ENCODE data around the gene MBNL2. TPM values are rescaled to one million over a fixed set of nuclear protein-coding genes. Genes with fewer than 3 reads are reported as not detected.

Gene MBNL2
- total RNA-seq, 2 donors from 2014 or later: 59.6 to 67.7 TPM

DNA sequence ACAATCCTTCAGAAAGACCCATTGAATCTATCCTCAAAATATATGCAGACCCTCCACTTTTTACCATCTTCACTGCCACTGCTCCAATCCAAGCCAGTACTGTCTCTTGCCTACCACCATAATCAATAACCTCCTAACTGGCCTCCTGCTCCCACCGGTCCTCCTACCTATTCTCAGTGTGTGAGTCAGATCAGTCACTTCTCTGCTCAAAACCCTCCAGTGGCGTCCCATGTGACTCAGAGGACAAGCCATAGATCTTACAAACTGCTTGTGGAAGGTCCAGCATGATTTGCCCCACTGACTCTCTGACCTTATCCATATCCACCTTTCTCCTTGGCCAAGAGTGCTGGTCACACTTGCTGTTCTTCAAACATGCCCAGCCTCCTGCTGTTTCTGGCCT is 23.4 kb upstream of the MBNL2 start:
- TF ChIP-seq, protein P1, sequence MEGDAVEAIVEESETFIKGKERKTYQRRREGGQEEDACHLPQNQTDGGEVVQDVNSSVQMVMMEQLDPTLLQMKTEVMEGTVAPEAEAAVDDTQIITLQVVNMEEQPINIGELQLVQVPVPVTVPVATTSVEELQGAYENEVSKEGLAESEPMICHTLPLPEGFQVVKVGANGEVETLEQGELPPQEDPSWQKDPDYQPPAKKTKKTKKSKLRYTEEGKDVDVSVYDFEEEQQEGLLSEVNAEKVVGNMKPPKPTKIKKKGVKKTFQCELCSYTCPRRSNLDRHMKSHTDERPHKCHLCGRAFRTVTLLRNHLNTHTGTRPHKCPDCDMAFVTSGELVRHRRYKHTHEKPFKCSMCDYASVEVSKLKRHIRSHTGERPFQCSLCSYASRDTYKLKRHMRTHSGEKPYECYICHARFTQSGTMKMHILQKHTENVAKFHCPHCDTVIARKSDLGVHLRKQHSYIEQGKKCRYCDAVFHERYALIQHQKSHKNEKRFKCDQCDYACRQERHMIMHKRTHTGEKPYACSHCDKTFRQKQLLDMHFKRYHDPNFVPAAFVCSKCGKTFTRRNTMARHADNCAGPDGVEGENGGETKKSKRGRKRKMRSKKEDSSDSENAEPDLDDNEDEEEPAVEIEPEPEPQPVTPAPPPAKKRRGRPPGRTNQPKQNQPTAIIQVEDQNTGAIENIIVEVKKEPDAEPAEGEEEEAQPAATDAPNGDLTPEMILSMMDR (IDR thresholded peaks at IDR 0.05): no peak
- ATAC-seq (ENCODE audit: insufficient number of reproducible peaks, low FRiP score, low read depth) (no peak), DNase-seq (ENCODE audit: low spot score) (no peak)
- H3K27me3 ChIP-seq (replicated peaks; ENCODE audit: insufficient read depth): no peaks in the 10 kb centered on the region
- no peak overlapping the region for H3K27ac ChIP-seq
- H3K4me1 ChIP-seq (ENCODE audit: control insufficient read depth in 1 of 2, low read depth in 2 of 2): no peaks in the 10 kb centered on the region
- no peaks in the 10 kb centered on the region for H3K36me3 ChIP-seq
- H3K9me3 ChIP-seq: no peaks in the 10 kb centered on the region
- H3K4me3 ChIP-seq: no peak overlapping the region

DNA sequence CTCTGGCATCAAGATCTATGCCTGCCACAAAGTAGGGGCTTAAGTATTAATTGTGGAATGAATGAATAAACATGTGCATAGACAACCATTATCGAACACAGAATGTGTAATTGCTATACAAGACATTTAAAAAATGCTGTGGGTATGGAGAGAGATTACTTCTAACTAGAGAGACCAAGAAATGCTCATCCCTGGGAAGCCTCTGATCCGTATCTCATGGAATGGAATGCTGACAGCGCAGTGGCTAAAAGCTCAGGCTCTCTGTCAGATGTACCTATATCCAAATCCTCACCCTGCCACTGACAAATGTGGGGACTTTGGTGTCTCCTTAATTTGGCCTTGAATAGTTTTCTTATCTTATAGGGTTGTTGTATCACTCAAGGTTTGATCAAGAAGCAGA is 22.7 kb upstream of the MBNL2 start:
- H3K36me3 ChIP-seq: no peaks in the 10 kb centered on the region
- TF ChIP-seq, protein P1 (IDR thresholded peaks at IDR 0.05): no peak
- ATAC-seq (ENCODE audit: insufficient number of reproducible peaks, low FRiP score, low read depth) (no peak), DNase-seq (ENCODE audit: low spot score) (no peak)
- no peak overlapping the region for H3K4me3 ChIP-seq
- no peaks in the 10 kb centered on the region for H3K4me1 ChIP-seq (ENCODE audit: control insufficient read depth in 1 of 2, low read depth in 2 of 2)
- no peak overlapping the region for H3K27ac ChIP-seq
- no peaks in the 10 kb centered on the region for H3K27me3 ChIP-seq (replicated peaks; ENCODE audit: insufficient read depth)
- H3K9me3 ChIP-seq: no peaks in the 10 kb centered on the region

DNA sequence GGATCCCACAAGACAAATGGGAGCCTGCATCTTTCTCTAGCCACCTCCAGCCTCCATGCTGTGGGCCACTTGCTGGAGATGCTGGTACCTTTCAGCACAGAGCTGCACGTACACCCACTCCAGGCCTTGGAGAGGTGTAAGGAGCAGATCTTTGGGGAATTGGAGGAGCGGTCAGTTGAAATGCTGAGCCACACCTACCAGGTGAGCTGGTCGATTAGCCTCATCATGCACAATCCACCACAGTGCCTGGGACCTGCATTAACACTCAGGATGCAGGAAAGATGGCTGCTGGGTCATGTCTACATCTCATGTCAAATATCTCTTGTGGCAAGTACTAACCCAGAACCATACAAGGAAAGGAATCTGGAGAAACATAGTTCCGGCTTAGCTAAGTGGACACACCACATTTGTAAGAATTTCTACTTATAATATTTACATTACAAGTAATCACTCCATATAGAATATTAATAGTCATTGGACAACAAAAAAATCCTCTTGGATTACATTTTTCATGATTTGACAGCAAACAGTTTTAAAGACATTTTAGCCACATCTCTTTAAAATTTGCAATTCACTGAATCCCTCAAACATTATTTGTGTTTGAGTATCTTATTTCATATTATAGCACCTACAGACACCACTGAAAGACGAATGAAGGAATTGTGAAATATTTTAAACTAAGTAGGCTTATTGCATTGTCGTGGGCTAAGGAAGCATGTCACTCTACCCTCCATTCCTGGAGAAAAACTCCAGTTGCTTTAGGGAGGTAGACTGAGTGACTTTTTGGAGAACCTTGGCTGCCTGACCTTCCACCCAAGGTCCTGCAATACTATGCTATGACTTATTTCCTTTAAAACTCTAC is 21.8 kb upstream of the MBNL2 start:
- Histone ChIP-seq H3K27me3 (replicated peaks; ENCODE audit: insufficient read depth) (no peaks in the 10 kb centered on the region), H3K4me3 (no peak overlapping the region), H3K36me3 (no peaks in the 10 kb centered on the region), H3K27ac (no peak overlapping the region), H3K4me1 (ENCODE audit: control insufficient read depth in 1 of 2, low read depth in 2 of 2) (no peaks in the 10 kb centered on the region), H3K9me3 (no peaks in the 10 kb centered on the region)
- DNase-seq (ENCODE audit: low spot score): no peak
- TF ChIP-seq, protein P1 (IDR thresholded peaks at IDR 0.05): no peak
- no peak for ATAC-seq (ENCODE audit: insufficient number of reproducible peaks, low FRiP score, low read depth)

DNA sequence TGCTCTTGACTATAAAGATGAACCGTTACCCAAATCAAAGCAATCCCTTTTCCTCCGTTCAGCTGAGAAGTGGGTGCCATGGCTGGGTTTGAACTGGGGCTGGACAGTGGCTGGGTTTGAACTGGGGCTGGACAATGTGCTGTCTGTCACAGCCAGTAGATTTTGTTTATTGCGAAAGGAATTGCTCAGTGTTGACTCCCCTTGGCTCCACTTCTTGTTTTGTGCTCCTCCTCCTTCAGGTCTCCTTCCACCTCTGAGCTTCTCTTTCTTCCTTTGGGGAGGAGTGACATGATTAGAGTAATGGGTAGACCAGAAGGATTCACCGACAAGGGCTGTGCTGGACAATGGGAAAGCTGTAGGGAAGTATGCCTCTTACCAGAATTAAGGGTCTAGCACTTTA is 19.4 kb upstream of the MBNL2 start:
- Histone ChIP-seq H3K27ac (no peak overlapping the region), H3K9me3 (no peaks in the 10 kb centered on the region), H3K27me3 (replicated peaks; ENCODE audit: insufficient read depth) (no peaks in the 10 kb centered on the region), H3K4me1 (ENCODE audit: control insufficient read depth in 1 of 2, low read depth in 2 of 2) (no peaks in the 10 kb centered on the region), H3K36me3 (no peaks in the 10 kb centered on the region), H3K4me3 (no peak overlapping the region)
- DNase-seq (ENCODE audit: low spot score) (no peak), ATAC-seq (ENCODE audit: insufficient number of reproducible peaks, low FRiP score, low read depth) (no peak)
- TF ChIP-seq, protein P1 (IDR thresholded peaks at IDR 0.05): no peak

DNA sequence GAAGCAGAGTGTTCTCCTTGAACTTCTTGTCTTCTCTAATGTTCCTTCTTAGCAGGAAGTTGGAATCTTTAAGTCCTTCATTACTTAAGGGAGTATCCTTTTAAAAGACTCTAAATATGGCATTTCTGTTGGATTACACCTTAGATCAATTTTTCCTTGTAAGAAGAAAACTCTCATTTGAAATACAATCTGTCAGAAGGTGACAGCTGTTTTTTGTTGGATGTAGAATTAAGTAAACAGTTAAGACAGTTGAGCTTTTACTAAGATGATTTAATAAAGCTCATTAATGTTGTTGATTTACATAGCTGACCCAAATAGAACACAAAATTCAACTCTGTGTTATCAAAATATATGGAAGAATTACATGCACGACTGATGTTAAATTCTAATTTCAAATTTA is 16.7 kb upstream of the MBNL2 start:
- no peak overlapping the region for H3K27ac ChIP-seq
- no peak for DNase-seq (ENCODE audit: low spot score)
- no peaks in the 10 kb centered on the region for H3K4me1 ChIP-seq (ENCODE audit: control insufficient read depth in 1 of 2, low read depth in 2 of 2)
- H3K36me3 ChIP-seq: no peaks in the 10 kb centered on the region
- no peaks in the 10 kb centered on the region for H3K9me3 ChIP-seq
- no peak overlapping the region for H3K4me3 ChIP-seq
- no peaks in the 10 kb centered on the region for H3K27me3 ChIP-seq (replicated peaks; ENCODE audit: insufficient read depth)
- TF ChIP-seq, protein P1 (IDR thresholded peaks at IDR 0.05): no peak
- no peak for ATAC-seq (ENCODE audit: insufficient number of reproducible peaks, low FRiP score, low read depth)
